Keratinocyte (primary cell): ENCODE results near the gene ABCC3. TPM values are rescaled to one million over a fixed set of nuclear protein-coding genes. Genes with fewer than 3 reads are reported as not detected.

ENCODE experiments used
- DNase-seq: peaks from one replicate; pipeline ENCODE4 v3.0.0-alpha.2; 2011; ENCODE audit warnings: low read depth, missing footprints, low spot score
- FAIRE-seq: peaks from 2 replicates; lab custom pipeline; 2011; peaks lifted over from hg19 to GRCh38; lab: Jason Lieb, UNC
- H2AFZ ChIP-seq: 2 replicates; pipeline ENCODE4 v1.6.0; 2012; ENCODE audit warnings: low read length, control low read depth, inconsistent platforms; ENCODE audit not compliant: control insufficient read depth
- H3K27ac ChIP-seq: 2 replicates; pipeline ENCODE4 v1.5.1; 2011; ENCODE audit warnings: low read length; ENCODE audit not compliant: control insufficient read depth, insufficient read depth
- H3K27me3 ChIP-seq: 3 replicates; pipeline ENCODE4 v1.6.0; 2011; ENCODE audit warnings: low read length; ENCODE audit not compliant: control insufficient read depth, insufficient read depth; ENCODE audit errors: extremely low read depth
- H3K36me3 ChIP-seq, 2 experiments: 2 replicates in 1 of 2; 3 replicates in 1 of 2; pipeline ENCODE4 v1.5.1; 2011; ENCODE audit warnings: low read length in 2 of 2, mild to moderate bottlenecking in 1 of 2; ENCODE audit not compliant: control insufficient read depth in 2 of 2, insufficient read depth in 2 of 2; ENCODE audit errors: extremely low read depth in 1 of 2
- H3K4me1 ChIP-seq: 3 replicates; pipeline ENCODE4 v1.5.1; 2011; ENCODE audit warnings: low read length; ENCODE audit not compliant: control insufficient read depth, insufficient read depth; ENCODE audit errors: extremely low read depth
- H3K4me2 ChIP-seq: 3 replicates; pipeline ENCODE4 v1.6.0; 2011; ENCODE audit warnings: low read depth, low read length; ENCODE audit not compliant: control insufficient read depth, insufficient read depth; ENCODE audit errors: extremely low read depth
- H3K4me3 ChIP-seq, 3 experiments: fragments of 200-600 bp in 1 of 3; sonication (generic) in 1 of 3; 2 replicates in 2 of 3; 3 replicates in 1 of 3; pipeline ENCODE4 v1.5.1; 2011 to 2016; ENCODE audit warnings: low read length in 3 of 3, mild to moderate bottlenecking in 3 of 3, control low read depth in 2 of 3, inconsistent platforms in 1 of 3, low read depth in 1 of 3, mixed read lengths in 1 of 3, mixed run types in 1 of 3, moderate library complexity in 1 of 3; ENCODE audit not compliant: control insufficient read depth in 2 of 3, insufficient read depth in 2 of 3; ENCODE audit errors: extremely low read depth in 1 of 3
- H3K79me2 ChIP-seq: 2 replicates; pipeline ENCODE4 v1.6.0; 2012; ENCODE audit warnings: low read length; ENCODE audit not compliant: control insufficient read depth, insufficient read depth
- H3K9ac ChIP-seq: 3 replicates; pipeline ENCODE4 v1.6.0; 2011; ENCODE audit warnings: low read length; ENCODE audit not compliant: control insufficient read depth, insufficient read depth; ENCODE audit errors: extremely low read depth
- H3K9me1 ChIP-seq: 3 replicates; pipeline ENCODE4 v1.6.0; 2011; ENCODE audit warnings: low read length; ENCODE audit not compliant: control insufficient read depth, insufficient read depth; ENCODE audit errors: extremely low read depth
- H3K9me3 ChIP-seq: 2 replicates; pipeline ENCODE4 v1.5.1; 2012; ENCODE audit warnings: low read depth, low read length; ENCODE audit not compliant: control insufficient read depth
- H4K20me1 ChIP-seq: 3 replicates; pipeline ENCODE4 v1.6.0; 2011; ENCODE audit warnings: low read length; ENCODE audit not compliant: control insufficient read depth, insufficient read depth; ENCODE audit errors: extremely low read depth
- EZH2 ChIP-seq: IDR thresholded peaks from one replicate; pipeline ENCODE4 v1.6.1; 2012; ENCODE audit warnings: inconsistent platforms, mild to moderate bottlenecking, low read length, moderate library complexity
- dilution Hi-C: fragments of 300-500 bp; cut with MboI; formaldehyde crosslinking; loops from one replicate; pipeline ENCODE4 v1.7.0; 2020; ENCODE audit warnings: low sequenced_read_pairs; ENCODE audit not compliant: extremely low pct_ligation_motif_present
- polyA plus RNA-seq, 5 experiments: library from polyadenylated mRNA; depleted of rRNA in 3 of 5; stranded (reverse) in 3 of 5; stranded (forward) in 1 of 5; unstranded in 1 of 5; fragments of >200 nt; gene quantifications; 1 replicate in 1 of 5; 2 replicates in 3 of 5; 3 replicates in 1 of 5; pipeline versions ENCODE4 v1.2.1 to v1.2.3, GENCODE V29; 2011 to 2012; ENCODE audit warnings: missing spikeins in 2 of 5, low read depth in 1 of 5, low replicate concordance in 1 of 5
- TF ChIP-seq, protein P1 (sequence below), 3 experiments: IDR thresholded peaks in 1 of 3; conservative IDR thresholded peaks in 1 of 3; optimal IDR thresholded peaks in 1 of 3; 2 replicates in 2 of 3; 3 replicates in 1 of 3; pipeline versions ENCODE3 to v1.5.1; 2011; ENCODE audit warnings: low read length in 3 of 3, mild to moderate bottlenecking in 3 of 3, moderate library complexity in 2 of 3, control low read depth in 1 of 3, inconsistent platforms in 1 of 3; ENCODE audit not compliant: insufficient read depth in 2 of 3; ENCODE audit errors: extremely low read depth in 1 of 3

ABCC3 gene
- polyA plus RNA-seq, 1 donor (not counting 4 experiments of a cell fraction or from before 2014, with no cell fraction given), result 41.7 TPM

DNA sequence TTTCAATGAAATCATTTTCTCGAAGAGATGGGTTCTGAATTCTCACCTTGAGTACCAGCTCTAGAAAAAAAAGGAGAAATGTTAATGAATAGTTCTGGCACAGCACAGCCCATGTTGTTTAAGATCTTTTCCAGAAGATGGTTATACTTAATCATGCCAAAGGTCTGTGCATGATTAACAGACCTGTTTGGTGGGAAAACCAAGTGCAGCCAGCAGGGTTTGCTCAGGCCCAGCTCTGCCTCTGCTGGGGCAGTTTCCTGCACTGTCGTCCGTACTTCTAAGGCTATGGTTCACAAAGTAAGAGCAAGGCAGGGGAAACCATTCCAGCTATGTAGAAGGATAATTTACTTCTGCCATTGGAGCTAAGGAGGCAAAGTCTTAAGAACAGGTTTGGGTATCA is 62.4 kb downstream of the ABCC3 start:
- H3K79me2 ChIP-seq, result peaks cover 12% of the 10 kb centered on the region
- no peak overlapping the region for H3K9ac ChIP-seq
- no peak for TF ChIP-seq EZH2
- TF ChIP-seq, protein P1, sequence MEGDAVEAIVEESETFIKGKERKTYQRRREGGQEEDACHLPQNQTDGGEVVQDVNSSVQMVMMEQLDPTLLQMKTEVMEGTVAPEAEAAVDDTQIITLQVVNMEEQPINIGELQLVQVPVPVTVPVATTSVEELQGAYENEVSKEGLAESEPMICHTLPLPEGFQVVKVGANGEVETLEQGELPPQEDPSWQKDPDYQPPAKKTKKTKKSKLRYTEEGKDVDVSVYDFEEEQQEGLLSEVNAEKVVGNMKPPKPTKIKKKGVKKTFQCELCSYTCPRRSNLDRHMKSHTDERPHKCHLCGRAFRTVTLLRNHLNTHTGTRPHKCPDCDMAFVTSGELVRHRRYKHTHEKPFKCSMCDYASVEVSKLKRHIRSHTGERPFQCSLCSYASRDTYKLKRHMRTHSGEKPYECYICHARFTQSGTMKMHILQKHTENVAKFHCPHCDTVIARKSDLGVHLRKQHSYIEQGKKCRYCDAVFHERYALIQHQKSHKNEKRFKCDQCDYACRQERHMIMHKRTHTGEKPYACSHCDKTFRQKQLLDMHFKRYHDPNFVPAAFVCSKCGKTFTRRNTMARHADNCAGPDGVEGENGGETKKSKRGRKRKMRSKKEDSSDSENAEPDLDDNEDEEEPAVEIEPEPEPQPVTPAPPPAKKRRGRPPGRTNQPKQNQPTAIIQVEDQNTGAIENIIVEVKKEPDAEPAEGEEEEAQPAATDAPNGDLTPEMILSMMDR (optimal IDR thresholded peaks at IDR 0.05 in 1 of 3, IDR thresholded peaks at IDR 0.05 in 1 of 3, conservative IDR thresholded peaks at IDR 0.05 in 1 of 3; ENCODE audit: extremely low read depth in 1 of 3, insufficient read depth in 2 of 3, low read length in 3 of 3), result no peak
- H3K4me2 ChIP-seq, result no peak overlapping the region
- no peaks in the 10 kb centered on the region for H3K9me1 ChIP-seq
- no peak overlapping the region for H3K4me3 ChIP-seq
- no peak overlapping the region for H2AFZ ChIP-seq
- H3K4me1 ChIP-seq, result peaks cover 6% of the 10 kb centered on the region
- dilution Hi-C loops, result no loop called here
- H3K9me3 ChIP-seq, result no peaks in the 10 kb centered on the region
- FAIRE-seq, result no peak
- no peak overlapping the region for H3K27ac ChIP-seq
- H3K27me3 ChIP-seq, result no peaks in the 10 kb centered on the region
- DNase-seq, result no peak
- H3K36me3 ChIP-seq, result peaks cover 29 to 60% of the 10 kb centered on the region in 2 experiments
- H4K20me1 ChIP-seq, result peaks cover 2% of the 10 kb centered on the region

DNA sequence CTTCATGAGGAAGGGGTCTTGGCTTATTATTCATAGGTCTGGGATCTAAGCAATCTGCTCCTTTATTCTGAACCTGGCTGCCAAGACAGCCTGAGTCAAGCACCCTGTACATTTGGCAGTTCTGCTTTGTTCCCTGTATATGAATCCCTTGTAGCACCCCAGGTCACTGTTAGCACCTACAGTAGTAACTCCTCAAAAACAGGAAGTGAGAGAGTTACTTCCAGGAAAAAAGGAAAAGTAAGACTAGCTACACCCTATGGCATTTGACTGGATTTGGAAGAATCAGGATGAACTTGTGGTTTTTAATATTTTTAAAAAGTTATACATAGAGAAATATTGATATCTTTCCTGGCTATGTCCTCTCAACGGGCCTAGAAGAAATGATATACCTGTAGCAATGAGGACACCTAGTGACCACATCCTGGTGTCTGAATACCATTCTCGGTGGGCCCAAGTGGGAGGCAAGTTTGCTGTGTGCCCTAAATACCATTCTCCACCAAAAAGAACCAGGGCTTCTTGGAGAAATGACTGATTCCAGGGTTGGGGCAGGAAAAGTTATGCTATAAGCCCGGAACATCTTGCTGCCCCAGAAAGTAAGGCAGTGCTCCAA is 63.1 kb downstream of the ABCC3 start:
- dilution Hi-C loops, result no loop called here
- Histone ChIP-seq H3K9me3 (no peaks in the 10 kb centered on the region), H3K9me1 (no peaks in the 10 kb centered on the region), H3K9ac (no peak overlapping the region), H4K20me1 (peaks cover 2% of the 10 kb centered on the region), H3K27ac (no peak overlapping the region), H3K79me2 (peaks cover 17% of the 10 kb centered on the region), H3K4me3 (no peak overlapping the region), H3K27me3 (no peaks in the 10 kb centered on the region), H2AFZ (no peak overlapping the region), H3K4me1 (peaks cover 6% of the 10 kb centered on the region), H3K36me3 (peaks cover 27 to 59% of the 10 kb centered on the region in 2 experiments), H3K4me2 (no peak overlapping the region)
- DNase-seq (no peak), FAIRE-seq (no peak)
- no peak for TF ChIP-seq EZH2
- TF ChIP-seq, protein P1 (optimal IDR thresholded peaks at IDR 0.05 in 1 of 3, IDR thresholded peaks at IDR 0.05 in 1 of 3, conservative IDR thresholded peaks at IDR 0.05 in 1 of 3; ENCODE audit: extremely low read depth in 1 of 3, insufficient read depth in 2 of 3, low read length in 3 of 3), result peak in 2 of 3 experiments; percentile 7 to 38
